Left ventricle myocardium superior (tissue), 1 donor: ENCODE data around the gene DYNC1LI2. TPM values are rescaled to one million over a fixed set of nuclear protein-coding genes. Genes with fewer than 3 reads are reported as not detected.

Experiments
- ATAC-seq: fragments of 200-7000 bp; cut with Tn5 transposase; one replicate; pipeline ENCODE4 v1.9.1; 2020; ENCODE audit warnings: mild to moderate bottlenecking, moderate library complexity
- DNase-seq: peaks from one replicate; pipeline ENCODE4 v3.0.0-alpha.2; 2020
- intact Hi-C: fragments of 100-400 bp; cut with micrococcal nuclease; formaldehyde crosslinking; loops from one replicate; pipeline ENCODE4 v1.11.0; 2022
- total RNA-seq: library from RNA; stranded (reverse); fragmentation: NEBNext Ultra II Directional; extraction: Animal tissue kit (Norgen Biotek cat#: 25700); gene quantifications from one replicate; pipeline ENCODE4 v1.2.1, GENCODE V29; 2021
- donor health status: DM: no; HTN: yes; CAD: no; lungs with severe emphysema.

Gene DYNC1LI2
- total RNA-seq, 1 donor from 2014 or later = 80.6 TPM

DNA sequence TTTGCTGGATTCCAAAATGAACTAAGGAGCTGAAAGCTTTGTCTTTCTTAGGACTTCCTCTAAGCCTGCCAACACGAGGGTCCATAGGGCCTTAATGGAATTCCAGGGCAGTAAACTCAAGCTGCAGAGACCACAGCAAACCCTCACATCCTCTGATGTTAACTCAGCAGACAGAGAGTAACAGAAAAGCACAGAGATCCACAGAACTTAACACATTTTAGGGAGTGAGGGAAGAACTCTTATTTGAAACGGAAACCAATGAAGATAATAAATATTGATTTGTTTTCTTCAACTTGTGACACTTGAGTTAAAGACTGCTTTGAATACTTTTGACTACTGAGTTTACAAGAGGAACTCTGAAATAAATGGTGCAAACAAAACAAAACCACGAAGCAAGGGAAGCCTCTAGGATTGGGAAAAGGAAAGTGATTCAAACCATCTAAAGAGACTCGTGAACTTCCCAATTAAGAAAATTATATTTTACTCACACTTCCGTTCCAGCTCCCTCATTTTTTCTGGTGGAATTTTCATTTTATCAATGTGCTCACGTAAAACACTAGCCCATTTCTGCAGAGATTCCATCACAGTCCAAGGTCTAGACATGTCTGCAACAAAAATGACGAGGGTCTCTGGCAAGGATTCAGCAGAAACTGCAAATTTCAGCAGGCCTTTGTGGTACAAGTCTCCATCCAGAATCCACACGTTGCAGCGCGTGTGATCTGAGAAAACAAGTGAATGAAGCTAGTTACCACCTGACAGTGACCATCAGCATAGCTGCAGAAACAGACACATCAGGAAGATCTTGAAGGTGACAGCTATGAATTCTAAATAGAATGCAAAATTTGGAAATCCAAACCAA is 9.2 kb downstream of the DYNC1LI2 start:
- intact Hi-C loops = no loop called here
- peak; percentile 49 for ATAC-seq
- no peak for DNase-seq

- intact Hi-C loops = no loop called here
- peak; percentile 97 for ATAC-seq
- peak; percentile 87 for DNase-seq
Observed at GRCh38 chr16:66741169-66741900, 10.1 kb downstream of the DYNC1LI2 start.

- DNase-seq = no peak
Observed at GRCh38 chr16:66740533-66740932, 10.9 kb downstream of the DYNC1LI2 start.

GRCh38 chr16:66740010-66740409 is 11.4 kb downstream of the DYNC1LI2 start:
- intact Hi-C loops = no loop called here
- peak; percentile 5 for ATAC-seq
- no peak for DNase-seq

More at GRCh38 chr16:66740533-66740932, 10.9 kb downstream of the DYNC1LI2 start:
- intact Hi-C loops = no loop called here
- peak; percentile 59 for ATAC-seq

GRCh38 chr16:66735891-66736290 is 15.5 kb downstream of the DYNC1LI2 start:
- DNase-seq = no peak
- no peak for ATAC-seq
- intact Hi-C loops = no loop called here

DNA sequence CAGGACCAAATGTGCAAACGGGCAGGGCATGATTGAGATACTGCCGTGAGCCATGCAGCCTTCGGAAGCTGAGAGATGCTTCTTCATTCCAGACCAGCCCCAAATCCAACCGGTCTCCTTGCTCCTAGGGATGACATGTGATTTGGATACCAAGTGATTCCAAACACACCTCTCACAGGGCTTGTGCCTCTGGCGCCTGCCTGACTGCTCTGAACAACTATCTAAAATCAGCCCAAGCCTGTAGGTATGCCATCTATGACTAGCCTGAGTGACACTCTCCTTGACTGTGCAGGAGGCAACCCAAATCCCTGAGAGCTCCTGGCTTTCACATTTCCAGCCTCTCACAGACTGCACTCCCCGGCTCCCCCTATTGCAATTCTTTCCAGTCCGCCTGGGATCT is 20.3 kb downstream of the DYNC1LI2 start:
- intact Hi-C loops = no loop called here
- DNase-seq (no peak), ATAC-seq (no peak)

GRCh38 chr16:66728804-66729203 is 22.6 kb downstream of the DYNC1LI2 start:
- intact Hi-C loops = no loop called here

GRCh38 chr16:66728117-66728787 is 23.2 kb downstream of the DYNC1LI2 start:
- ATAC-seq (peak; percentile 88), DNase-seq (peak; percentile 35)
- intact Hi-C loops = no loop called here

More at GRCh38 chr16:66728804-66729203, 22.6 kb downstream of the DYNC1LI2 start:
- ATAC-seq = no peak
- DNase-seq = no peak

DNA sequence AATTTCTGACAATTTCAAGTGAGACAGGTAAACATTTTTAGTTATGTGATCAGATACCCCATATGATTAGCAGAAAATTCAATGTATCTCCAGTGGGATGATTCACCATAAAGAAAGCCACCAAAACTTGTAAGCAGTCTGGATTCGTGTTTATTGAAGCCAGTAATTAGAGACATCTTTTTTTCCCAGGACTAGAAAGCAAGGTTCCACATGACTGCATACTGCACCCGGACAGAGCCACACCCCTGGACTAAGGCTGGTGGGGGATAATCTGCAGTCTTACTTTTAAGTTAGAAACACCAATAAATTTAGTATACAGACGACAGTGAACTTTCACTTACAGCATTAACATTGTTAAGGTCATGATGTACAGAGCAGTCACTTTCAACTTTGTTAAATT is 30.6 kb downstream of the DYNC1LI2 start:
- DNase-seq (no peak), ATAC-seq (no peak)
- intact Hi-C loops = no loop called here

DNA sequence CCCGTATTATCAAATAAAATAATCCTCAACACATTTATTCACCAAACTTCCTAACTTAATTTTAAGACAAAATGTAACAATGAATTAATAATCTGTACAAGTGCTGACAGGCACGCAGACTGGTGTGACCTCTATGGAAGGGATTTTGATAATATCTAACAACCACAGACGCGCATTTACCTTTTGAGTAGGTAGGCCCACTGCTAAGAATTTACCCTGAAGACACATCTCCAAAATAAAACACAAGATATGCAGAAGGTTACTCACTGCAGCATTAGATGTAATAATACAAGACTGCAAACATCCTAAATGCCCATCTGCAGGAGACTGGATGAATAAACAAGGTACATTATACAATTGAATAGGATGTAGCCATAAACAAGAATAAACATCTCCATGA is 32.2 kb downstream of the DYNC1LI2 start:
- intact Hi-C loops = no loop called here
- DNase-seq (no peak), ATAC-seq (no peak)

GRCh38 chr16:66717776-66718175 is 33.6 kb downstream of the DYNC1LI2 start:
- no peak for DNase-seq
- ATAC-seq = no peak
- intact Hi-C loops = no loop called here

DNA sequence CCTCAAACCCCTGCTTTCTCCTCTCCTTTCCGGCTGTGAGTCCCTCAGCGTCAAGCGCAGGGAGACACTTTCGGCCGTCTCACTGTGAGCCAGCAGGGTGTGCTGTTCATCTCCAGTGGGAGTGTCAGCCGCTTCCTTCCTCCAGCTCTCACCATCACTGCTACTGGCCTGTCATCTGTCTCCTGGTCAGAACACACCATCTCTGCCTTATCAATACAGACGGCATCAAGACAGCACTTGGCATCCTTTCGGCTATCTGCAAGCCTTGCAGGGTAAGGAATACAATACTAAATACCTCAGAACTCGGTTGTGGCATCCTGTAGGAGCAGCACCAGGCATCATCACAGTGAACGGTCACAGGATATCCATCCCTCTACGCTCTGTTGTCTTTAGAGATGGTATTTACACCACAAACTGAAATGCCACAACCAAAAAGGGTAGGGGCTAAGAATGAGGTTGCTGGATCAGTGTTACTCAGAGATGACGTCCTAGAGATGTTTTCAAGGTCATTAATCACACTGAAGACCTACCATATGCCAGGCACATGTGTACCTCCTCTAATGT is 34.2 kb downstream of the DYNC1LI2 start:
- intact Hi-C loops = no loop called here
- peak; percentile 68 for ATAC-seq
- peak; percentile 46 for DNase-seq

- no peak for ATAC-seq
- intact Hi-C loops = no loop called here
- DNase-seq = no peak
Observed at GRCh38 chr16:66714654-66715307, 36.6 kb downstream of the DYNC1LI2 start.

- intact Hi-C loops = no loop called here
- DNase-seq (no peak), ATAC-seq (no peak)
Observed at GRCh38 chr16:66714062-66714461, 37.3 kb downstream of the DYNC1LI2 start.

DNA sequence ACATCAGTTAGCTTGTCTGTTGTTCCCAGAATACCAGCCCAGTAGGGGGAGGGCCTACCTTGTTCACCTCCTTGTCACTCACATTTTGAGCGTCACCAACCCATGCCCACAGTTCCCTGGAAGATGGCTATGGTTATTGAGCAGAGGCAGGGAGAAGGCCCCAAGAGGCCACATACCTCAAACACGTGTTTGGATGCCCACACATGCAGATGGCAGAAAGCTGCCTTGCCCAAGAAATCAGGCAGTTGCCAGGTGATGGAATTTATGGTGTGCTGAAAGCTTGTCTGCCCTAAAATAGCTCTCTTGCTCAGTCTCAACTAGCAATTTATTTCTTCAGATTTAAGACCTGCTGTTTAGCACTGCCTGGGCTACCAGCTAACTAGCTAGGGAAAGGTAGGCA is 38.3 kb downstream of the DYNC1LI2 start:
- DNase-seq = no peak
- ATAC-seq = peak; percentile 20
- intact Hi-C loops = no loop called here

- ATAC-seq (no peak), DNase-seq (no peak)
- intact Hi-C loops = no loop called here
Observed at GRCh38 chr16:66712512-66712911, 38.9 kb downstream of the DYNC1LI2 start.

- intact Hi-C loops = no loop called here
- DNase-seq (no peak), ATAC-seq (no peak)
Observed at GRCh38 chr16:66711581-66711980, 39.8 kb downstream of the DYNC1LI2 start.

DNA sequence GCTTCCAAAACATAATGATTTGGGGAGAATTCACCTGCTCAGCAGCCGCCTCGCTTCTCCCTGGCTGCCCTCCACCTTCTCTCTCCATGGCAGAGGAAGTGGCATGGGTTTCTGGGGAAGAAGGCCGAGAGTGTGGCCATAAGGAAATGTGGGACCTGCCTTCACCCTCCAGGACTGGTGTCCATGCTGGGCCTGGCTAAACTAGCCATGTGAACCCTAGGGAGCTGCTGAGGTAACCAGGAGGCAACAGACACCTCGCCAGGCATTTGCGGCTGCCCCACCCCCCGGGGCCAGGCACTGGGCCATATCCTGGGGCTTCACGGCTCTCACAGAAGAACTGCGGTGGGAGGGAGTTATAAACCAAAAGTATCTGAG is 44.9 kb downstream of the DYNC1LI2 start:
- DNase-seq (no peak), ATAC-seq (peak; percentile 18)
- intact Hi-C loops = no loop called here
